SK-N-SH (cell line): ENCODE measurements around the gene WEE1. TPM values are rescaled to one million over a fixed set of nuclear protein-coding genes. Genes with fewer than 3 reads are reported as not detected.

Source experiments
- CTCF ChIA-PET: fragments of 300-600, 350-600 bp; formaldehyde crosslinking; extraction: SDS; loops from one replicate; lab custom pipeline; 2021; lab: Yijun Ruan, JAX
- POLR2A ChIA-PET: fragments of 350-600 bp; sonication (Branson Sonifier 250); formaldehyde crosslinking; extraction: SDS; loops from one replicate; lab custom pipeline; 2020; ENCODE audit warnings: antibody characterized with exemption, inconsistent platforms; lab: Yijun Ruan, JAX
- DNase-seq: peaks from one replicate; pipeline ENCODE4 v3.0.0; 2012
- H2AFZ ChIP-seq: fragments of 200-600 bp; sonication (generic); 2 replicates; pipeline ENCODE4 v1.8.1; 2016; ENCODE audit warnings: antibody characterized with exemption, mild to moderate bottlenecking, low read depth
- H3F3A ChIP-seq: fragments of 200-600 bp; sonication (generic); replicated peaks from 2 replicates; pipeline ENCODE3; 2016; ENCODE audit warnings: antibody characterized with exemption, mild to moderate bottlenecking; ENCODE audit not compliant: insufficient read depth
- H3K27ac ChIP-seq, 2 experiments: fragments of 200-500 bp in 1 of 2; fragments of 200-600 bp in 1 of 2; sonication (Bioruptor generic) in 1 of 2; sonication (generic), shearing (Covaris generic) in 1 of 2; 2 replicates each; pipeline versions ENCODE4 v1.5.1 to v1.6.1; 2014 to 2016; ENCODE audit warnings: low read depth in 2 of 2, inconsistent platforms in 1 of 2, low read length in 1 of 2, mild to moderate bottlenecking in 1 of 2, mixed read lengths in 1 of 2
- H3K27me3 ChIP-seq: fragments of 200-600 bp; sonication (generic), shearing (Covaris generic); 2 replicates; pipeline ENCODE4 v1.6.1; 2016; ENCODE audit warnings: mixed run types; ENCODE audit not compliant: insufficient read depth
- H3K36me3 ChIP-seq, 2 experiments: fragments of 200-500 bp in 1 of 2; fragments of 200-600 bp in 1 of 2; sonication (Bioruptor generic) in 1 of 2; sonication (generic) in 1 of 2; replicated peaks in 1 of 2; 2 replicates each; pipeline versions ENCODE3 to v1.5.1; 2014 to 2016; ENCODE audit warnings: low read length in 1 of 2, mild to moderate bottlenecking in 1 of 2; ENCODE audit not compliant: insufficient read depth in 2 of 2, control insufficient read depth in 1 of 2
- H3K4me1 ChIP-seq, 2 experiments: fragments of 200-500 bp in 1 of 2; fragments of 200-600 bp in 1 of 2; sonication (Bioruptor generic) in 1 of 2; sonication (generic), shearing (Covaris generic) in 1 of 2; 2 replicates each; pipeline versions ENCODE4 v1.5.1 to v1.6.1; 2014 to 2016; ENCODE audit warnings: low read depth in 1 of 2, low read length in 1 of 2, mixed run types in 1 of 2; ENCODE audit not compliant: insufficient read depth in 2 of 2, control insufficient read depth in 1 of 2
- H3K4me2 ChIP-seq: fragments of 200-600 bp; sonication (generic), shearing (Covaris generic); 2 replicates; pipeline ENCODE4 v1.6.1; 2017; ENCODE audit warnings: mixed run types
- H3K4me3 ChIP-seq, 2 experiments: fragments of 200-500 bp in 1 of 2; fragments of 200-600 bp in 1 of 2; sonication (Bioruptor generic) in 1 of 2; sonication (generic), shearing (Covaris generic) in 1 of 2; 2 replicates each; pipeline versions ENCODE4 v1.5.1 to v1.8.1; 2014 to 2016; ENCODE audit warnings: low read depth in 2 of 2, inconsistent platforms in 1 of 2, low read length in 1 of 2, mild to moderate bottlenecking in 1 of 2, mixed read lengths in 1 of 2, moderate library complexity in 1 of 2
- H3K79me2 ChIP-seq: fragments of 200-600 bp; sonication (generic); 2 replicates; pipeline ENCODE4 v1.8.1; 2017; ENCODE audit warnings: mild to moderate bottlenecking; ENCODE audit not compliant: insufficient read depth
- H3K9ac ChIP-seq: fragments of 200-600 bp; sonication (generic); 2 replicates; pipeline ENCODE4 v1.6.1; 2017; ENCODE audit warnings: mixed run types
- H3K9me2 ChIP-seq: fragments of 200-600 bp; sonication (generic); 2 replicates; pipeline ENCODE4 v1.6.1; 2017; ENCODE audit warnings: mixed run types
- H3K9me3 ChIP-seq: fragments of 200-600 bp; sonication (generic); 2 replicates; pipeline ENCODE4 v1.6.1; 2017; ENCODE audit warnings: mixed run types, mild to moderate bottlenecking, moderate library complexity
- H4K20me1 ChIP-seq: fragments of 200-600 bp; sonication (generic); 2 replicates; pipeline ENCODE4 v1.6.1; 2017; ENCODE audit warnings: mild to moderate bottlenecking, mixed run types; ENCODE audit not compliant: insufficient read depth
- FOSL2 ChIP-seq: IDR thresholded peaks from 2 replicates; pipeline ENCODE4 v1.4.0; 2012; ENCODE audit warnings: low read depth, mild to moderate bottlenecking, moderate library complexity, borderline replicate concordance
- FOXM1 ChIP-seq: IDR thresholded peaks from 2 replicates; pipeline ENCODE4 v1.4.0; 2012; ENCODE audit warnings: low read depth, mild to moderate bottlenecking
- GABPA ChIP-seq: IDR thresholded peaks from 2 replicates; pipeline ENCODE4 v1.4.0; 2012; ENCODE audit warnings: low read depth, mild to moderate bottlenecking
- MXI1 ChIP-seq: IDR thresholded peaks from 2 replicates; pipeline ENCODE4 v1.6.1; 2012; ENCODE audit warnings: mild to moderate bottlenecking, low read depth, low read length, improper control_type of control experiment
- NRF1 ChIP-seq: IDR thresholded peaks from 2 replicates; pipeline ENCODE4 v1.6.1; 2012; ENCODE audit warnings: low read depth, mild to moderate bottlenecking, low read length
- RCOR1 ChIP-seq: fragments of 150-350 bp; IDR thresholded peaks from 2 replicates; pipeline ENCODE4 v1.6.1; 2017; ENCODE audit warnings: antibody characterized with exemption, low read length
- RFX5 ChIP-seq: IDR thresholded peaks from 2 replicates; pipeline ENCODE4 v1.6.1; 2012; ENCODE audit warnings: mild to moderate bottlenecking, improper control_type of control experiment, low read length
- SIN3A ChIP-seq: IDR thresholded peaks from 2 replicates; pipeline ENCODE4 v1.6.1; 2012; ENCODE audit warnings: low read depth, mild to moderate bottlenecking, low read length, moderate library complexity, borderline replicate concordance
- SMC3 ChIP-seq: IDR thresholded peaks from 2 replicates; pipeline ENCODE4 v1.6.1; 2012; ENCODE audit warnings: low read depth, low read length, improper control_type of control experiment
- TAF1 ChIP-seq: IDR thresholded peaks from 2 replicates; pipeline ENCODE4 v1.6.1; 2012; ENCODE audit warnings: low read depth, mild to moderate bottlenecking, low read length, moderate library complexity, borderline replicate concordance
- TCF12 ChIP-seq: IDR thresholded peaks from 2 replicates; pipeline ENCODE4 v1.4.0; 2012
- TEAD4 ChIP-seq: IDR thresholded peaks from 2 replicates; pipeline ENCODE4 v1.4.0; 2012; ENCODE audit warnings: mild to moderate bottlenecking, borderline replicate concordance; ENCODE audit not compliant: insufficient read depth
- WGBS: methylation state at CpG from one replicate; pipeline ENCODE4 v1.1.6; 2017; ENCODE audit warnings: low lambda C conversion rate; 5-methylcytosine and 5-hydroxymethylcytosine counted together
- polyA plus RNA-seq, 3 experiments: library from polyadenylated mRNA; depleted of rRNA; stranded (reverse); fragments of >200 nt; gene quantifications; 2 replicates each; pipeline ENCODE4 v1.2.3, GENCODE V29; 2012
- TF ChIP-seq, protein P1 (sequence below): fragments of 150-350 bp; IDR thresholded peaks from 2 replicates; pipeline ENCODE4 v1.6.1; 2017; ENCODE audit warnings: antibody characterized with exemption, low read length, low read depth, borderline replicate concordance
- TF ChIP-seq, protein P2 (sequence below): IDR thresholded peaks from 2 replicates; pipeline ENCODE4 v1.4.0; 2012; ENCODE audit warnings: low read depth, borderline replicate concordance
- TF ChIP-seq, protein P3 (sequence below): fragments of 200-600 bp; sonication (generic); IDR thresholded peaks from 2 replicates; pipeline ENCODE4 v1.6.1; 2017; ENCODE audit warnings: antibody characterized with exemption, mild to moderate bottlenecking, moderate library complexity
- TF ChIP-seq, protein P4 (sequence below): IDR thresholded peaks from 2 replicates; pipeline ENCODE4 v1.4.0; 2012; ENCODE audit warnings: low read depth

Gene WEE1
- polyA plus RNA-seq, 1 of the 3 experiments (the other 2 are of a cell fraction), result 16.9 TPM

DNA sequence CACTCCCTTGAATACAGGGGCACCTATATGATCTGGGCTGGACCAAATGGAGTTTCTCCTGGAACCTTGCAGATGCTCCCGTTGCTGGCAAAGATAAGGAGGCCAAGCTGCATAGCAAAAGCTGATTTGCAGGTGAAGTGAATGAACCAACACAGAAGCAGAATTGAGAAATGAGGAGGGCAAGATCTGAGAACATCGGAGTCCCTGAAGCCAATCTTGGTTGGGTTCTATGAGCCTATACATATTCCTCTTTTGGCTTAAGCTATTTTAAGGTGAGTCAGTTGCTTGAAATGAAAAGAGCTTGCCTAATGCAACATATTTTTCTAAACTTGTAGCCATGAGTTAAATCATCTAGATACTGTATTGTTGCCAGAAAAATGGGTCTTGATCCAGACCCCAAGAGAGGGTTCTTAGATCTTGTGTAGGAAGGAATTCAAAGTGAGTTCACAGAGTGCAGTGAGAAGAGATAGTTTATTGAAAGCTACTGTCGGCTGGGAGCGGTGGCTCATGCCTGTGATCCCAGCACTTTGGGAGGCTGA lies 23.5 kb downstream of the WEE1 start:
- no peak overlapping the region for H3K4me2 ChIP-seq
- H4K20me1 ChIP-seq, result no peaks in the 10 kb centered on the region
- DNase-seq, result no peak
- H3K4me3 ChIP-seq, result no peak overlapping the region
- no peak overlapping the region for H2AFZ ChIP-seq
- no peaks in the 10 kb centered on the region for H3K27me3 ChIP-seq
- H3K36me3 ChIP-seq, result no peaks in the 10 kb centered on the region
- 86% methylated on average over 4 of the region's 4 CpGs for WGBS
- H3K9ac ChIP-seq, result no peak overlapping the region
- peaks cover 4 to 6% of the 10 kb centered on the region in 2 experiments; a peak in 2 of 4 replicates for H3K4me1 ChIP-seq
- no peaks in the 10 kb centered on the region for H3K9me2 ChIP-seq
- POLR2A ChIA-PET, result interaction anchor here (0.6 kb wide), 1 partner anchor 14 kb away, joined by 3 read pairs; no protein-coding TSS in a partner anchor
- H3F3A ChIP-seq, result peaks cover 17% of the 10 kb centered on the region
- no peaks in the 10 kb centered on the region for H3K79me2 ChIP-seq
- H3K27ac ChIP-seq, result no peak overlapping the region
- TF ChIP-seq RCOR1, result no peak
- TF ChIP-seq, protein P1, sequence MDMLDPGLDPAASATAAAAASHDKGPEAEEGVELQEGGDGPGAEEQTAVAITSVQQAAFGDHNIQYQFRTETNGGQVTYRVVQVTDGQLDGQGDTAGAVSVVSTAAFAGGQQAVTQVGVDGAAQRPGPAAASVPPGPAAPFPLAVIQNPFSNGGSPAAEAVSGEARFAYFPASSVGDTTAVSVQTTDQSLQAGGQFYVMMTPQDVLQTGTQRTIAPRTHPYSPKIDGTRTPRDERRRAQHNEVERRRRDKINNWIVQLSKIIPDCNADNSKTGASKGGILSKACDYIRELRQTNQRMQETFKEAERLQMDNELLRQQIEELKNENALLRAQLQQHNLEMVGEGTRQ, result no peak
- TF ChIP-seq NRF1, result no peak
- TF ChIP-seq, protein P2, sequence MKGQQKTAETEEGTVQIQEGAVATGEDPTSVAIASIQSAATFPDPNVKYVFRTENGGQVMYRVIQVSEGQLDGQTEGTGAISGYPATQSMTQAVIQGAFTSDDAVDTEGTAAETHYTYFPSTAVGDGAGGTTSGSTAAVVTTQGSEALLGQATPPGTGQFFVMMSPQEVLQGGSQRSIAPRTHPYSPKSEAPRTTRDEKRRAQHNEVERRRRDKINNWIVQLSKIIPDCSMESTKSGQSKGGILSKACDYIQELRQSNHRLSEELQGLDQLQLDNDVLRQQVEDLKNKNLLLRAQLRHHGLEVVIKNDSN, result no peak
- TF ChIP-seq FOSL2, result no peak
- no peak for TF ChIP-seq MXI1
- TF ChIP-seq, protein P3, sequence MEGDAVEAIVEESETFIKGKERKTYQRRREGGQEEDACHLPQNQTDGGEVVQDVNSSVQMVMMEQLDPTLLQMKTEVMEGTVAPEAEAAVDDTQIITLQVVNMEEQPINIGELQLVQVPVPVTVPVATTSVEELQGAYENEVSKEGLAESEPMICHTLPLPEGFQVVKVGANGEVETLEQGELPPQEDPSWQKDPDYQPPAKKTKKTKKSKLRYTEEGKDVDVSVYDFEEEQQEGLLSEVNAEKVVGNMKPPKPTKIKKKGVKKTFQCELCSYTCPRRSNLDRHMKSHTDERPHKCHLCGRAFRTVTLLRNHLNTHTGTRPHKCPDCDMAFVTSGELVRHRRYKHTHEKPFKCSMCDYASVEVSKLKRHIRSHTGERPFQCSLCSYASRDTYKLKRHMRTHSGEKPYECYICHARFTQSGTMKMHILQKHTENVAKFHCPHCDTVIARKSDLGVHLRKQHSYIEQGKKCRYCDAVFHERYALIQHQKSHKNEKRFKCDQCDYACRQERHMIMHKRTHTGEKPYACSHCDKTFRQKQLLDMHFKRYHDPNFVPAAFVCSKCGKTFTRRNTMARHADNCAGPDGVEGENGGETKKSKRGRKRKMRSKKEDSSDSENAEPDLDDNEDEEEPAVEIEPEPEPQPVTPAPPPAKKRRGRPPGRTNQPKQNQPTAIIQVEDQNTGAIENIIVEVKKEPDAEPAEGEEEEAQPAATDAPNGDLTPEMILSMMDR, result no peak
- no peak for TF ChIP-seq TEAD4
- no peak for TF ChIP-seq TAF1
- no peak for TF ChIP-seq FOXM1
- no peak for TF ChIP-seq TCF12
- TF ChIP-seq, protein P4, sequence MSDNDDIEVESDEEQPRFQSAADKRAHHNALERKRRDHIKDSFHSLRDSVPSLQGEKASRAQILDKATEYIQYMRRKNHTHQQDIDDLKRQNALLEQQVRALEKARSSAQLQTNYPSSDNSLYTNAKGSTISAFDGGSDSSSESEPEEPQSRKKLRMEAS, result no peak
- no peaks in the 10 kb centered on the region for H3K9me3 ChIP-seq
- CTCF ChIA-PET, result interaction anchor here (1.0 to 1.5 kb wide), 5 partner anchors 8 to 91 kb away, joined by 3 to 4 read pairs (median 4); no protein-coding TSS in a partner anchor

DNA sequence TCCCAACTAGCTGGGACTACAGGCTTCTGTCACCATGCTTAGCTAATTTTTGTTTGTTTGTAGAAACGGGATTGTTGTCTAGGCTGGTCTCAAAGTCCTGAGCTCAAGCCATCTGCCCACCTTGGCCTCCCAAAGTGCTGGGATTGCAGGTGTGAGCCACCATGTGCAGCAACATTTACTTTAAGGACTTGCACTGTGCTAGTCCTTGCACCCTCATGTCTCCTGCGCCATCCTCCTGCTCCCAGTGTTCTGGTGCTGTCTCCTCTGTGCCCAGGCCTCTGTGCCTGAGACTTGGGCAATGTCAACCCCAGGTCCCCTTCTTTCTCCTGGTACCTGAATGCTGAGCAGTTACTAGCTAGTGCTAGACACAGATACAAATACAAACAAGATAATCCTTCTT lies 26.7 kb downstream of the WEE1 start:
- POLR2A ChIA-PET, result interaction anchor here (1.3 kb wide), 1 partner anchor 27 kb away, joined by 3 read pairs; the partner anchor contains the start of gene WEE1
- Histone ChIP-seq H3K4me3 (no peak overlapping the region), H3K27me3 (no peaks in the 10 kb centered on the region), H3K4me1 (peaks cover 4 to 6% of the 10 kb centered on the region in 2 experiments; a peak in 2 of 4 replicates), H3K36me3 (no peaks in the 10 kb centered on the region), H2AFZ (no peak overlapping the region), H3K79me2 (no peaks in the 10 kb centered on the region), H3K9me2 (no peaks in the 10 kb centered on the region), H3F3A (peaks cover 2% of the 10 kb centered on the region), H4K20me1 (no peaks in the 10 kb centered on the region), H3K9ac (no peak overlapping the region), H3K4me2 (no peak overlapping the region), H3K9me3 (no peaks in the 10 kb centered on the region), H3K27ac (no peak overlapping the region)
- no peak for DNase-seq
- CTCF ChIA-PET, result interaction anchor here (1.1 kb wide), 2 partner anchors 12 to 159 kb away, joined by 3 to 4 read pairs; no protein-coding TSS in a partner anchor
- TF ChIP-seq SIN3A, result no peak
- TF ChIP-seq, protein P4, result no peak
- no peak for TF ChIP-seq SMC3
- no peak for TF ChIP-seq NRF1
- no peak for TF ChIP-seq GABPA
- TF ChIP-seq RCOR1, result no peak
- TF ChIP-seq, protein P2, result no peak
- TF ChIP-seq TCF12, result no peak
- no peak for TF ChIP-seq RFX5
- no peak for TF ChIP-seq TEAD4
- 50% methylated on average over 1 of the region's 2 CpGs for WGBS
